22Rv1 (cell line): Measurements from ENCODE around the gene RPAP3.

ENCODE experiments used
- H3K27ac ChIP-seq: fragments of 450-650 bp; 2 replicates; pipeline ENCODE4 v1.5.1; 2017
- CTCF ChIP-seq: fragments of 450-650 bp; IDR thresholded peaks from 2 replicates; pipeline ENCODE4 v1.5.1; 2017; ENCODE audit warnings: mild to moderate bottlenecking
- ZFX ChIP-seq: fragments of 450-650 bp; IDR thresholded peaks from 2 replicates; pipeline ENCODE4 v1.6.1; 2017; ENCODE audit warnings: antibody characterized with exemption, borderline replicate concordance

Gene RPAP3

GRCh38 chr12:47705566-47706425 is at the start of gene RPAP3:
TSS of gene RPAP3 (minus strand) at chr12:47706030. CDS start at chr12:47702840, 3,190 bp downstream.
- H3K27ac ChIP-seq = peak within 1 kb of the TSS; percentile 76
- TF ChIP-seq CTCF (peak; percentile 90), ZFX (no peak)

GRCh38 chr12:47754881-47755280 is 49.1 kb upstream of the RPAP3 start:
- peak overlapping the region; percentile 35 for H3K27ac ChIP-seq
- TF ChIP-seq ZFX (no peak), CTCF (no peak)

GRCh38 chr12:47754126-47754525 is 48.3 kb upstream of the RPAP3 start:
- TF ChIP-seq ZFX (no peak), CTCF (no peak)
- H3K27ac ChIP-seq = peak overlapping the region; percentile 35

- TF ChIP-seq CTCF = no peak
- peak overlapping the region; percentile 35 for H3K27ac ChIP-seq
Observed at GRCh38 chr12:47753021-47754001, 47.5 kb upstream of the RPAP3 start.

- TF ChIP-seq CTCF = no peak
- TF ChIP-seq ZFX = no peak
- no peak overlapping the region for H3K27ac ChIP-seq
Observed at GRCh38 chr12:47752552-47752951, 46.7 kb upstream of the RPAP3 start.

- no peak overlapping the region for H3K27ac ChIP-seq
- no peak for TF ChIP-seq ZFX
- TF ChIP-seq CTCF = no peak
Observed at GRCh38 chr12:47752121-47752520, 46.3 kb upstream of the RPAP3 start.
